HepG2 (cell line): ENCODE measurements around the gene SNX10. TPM values are rescaled to one million over a fixed set of nuclear protein-coding genes. Genes with fewer than 3 reads are reported as not detected.

ENCODE experiments used
- ADNP ChIP-seq: sonication (generic); formaldehyde crosslinking; IDR thresholded peaks from 2 replicates; pipeline ENCODE4 v1.4.0; 2020; ENCODE audit warnings: missing genetic modification reagents
- DRAP1 ChIP-seq: IDR thresholded peaks from 2 replicates; pipeline ENCODE4 v1.6.1; 2016; ENCODE audit warnings: missing genetic modification reagents, missing compliant biosample characterization
- FOXA1 ChIP-seq, 2 experiments: fragments of 450-650 bp in 1 of 2; sonication (generic) in 1 of 2; formaldehyde crosslinking in 1 of 2; IDR thresholded peaks; 2 replicates each; pipeline versions ENCODE4 v1.4.0 to v1.6.1; 2016 to 2020; ENCODE audit warnings: missing genetic modification reagents in 1 of 2
- FOXK1 ChIP-seq: sonication (generic); formaldehyde crosslinking; IDR thresholded peaks from 2 replicates; pipeline ENCODE4 v1.4.0; 2020; ENCODE audit warnings: low read depth, missing genetic modification reagents, borderline replicate concordance
- HDAC1 ChIP-seq: sonication (generic); formaldehyde crosslinking; IDR thresholded peaks from 2 replicates; pipeline ENCODE4 v1.5.1; 2020; ENCODE audit warnings: mild to moderate bottlenecking, missing genetic modification reagents
- HOMEZ ChIP-seq: IDR thresholded peaks from 2 replicates; pipeline ENCODE4 v1.6.1; 2016; ENCODE audit warnings: low read depth
- IRX3 ChIP-seq: sonication (generic); formaldehyde crosslinking; IDR thresholded peaks from 2 replicates; pipeline ENCODE4 v1.8.1; 2023; ENCODE audit warnings: mild to moderate bottlenecking, low read depth, missing genetic modification reagents, borderline replicate concordance
- POGZ ChIP-seq: sonication (generic); formaldehyde crosslinking; IDR thresholded peaks from 2 replicates; pipeline ENCODE4 v1.4.0; 2020; ENCODE audit warnings: mild to moderate bottlenecking, missing genetic modification reagents
- SMAD3 ChIP-seq: sonication (generic); formaldehyde crosslinking; IDR thresholded peaks from 2 replicates; pipeline ENCODE4 v1.4.0; 2020; ENCODE audit warnings: missing genetic modification reagents
- ZNF543 ChIP-seq: sonication (generic); formaldehyde crosslinking; IDR thresholded peaks from 2 replicates; pipeline ENCODE4 v1.4.0; 2020; ENCODE audit warnings: mild to moderate bottlenecking, missing genetic modification reagents
- ZNF547 ChIP-seq: sonication (generic); formaldehyde crosslinking; IDR thresholded peaks from 2 replicates; pipeline ENCODE4 v1.5.1; 2020; ENCODE audit warnings: mild to moderate bottlenecking, missing genetic modification reagents
- ZNF784 ChIP-seq: sonication (generic); formaldehyde crosslinking; IDR thresholded peaks from 2 replicates; pipeline ENCODE4 v1.5.1; 2020; ENCODE audit warnings: missing genetic modification reagents, mild to moderate bottlenecking, borderline replicate concordance
- polyA plus RNA-seq, 8 experiments: library from polyadenylated mRNA; depleted of rRNA in 3 of 8; stranded (reverse) in 7 of 8; unstranded in 1 of 8; fragments of >200 nt; fragmentation: Illumina TruSeq in 4 of 8; extraction: Trizol in 4 of 8; gene quantifications; 2 replicates each; pipeline versions ENCODE4 v1.2.1 to v1.2.3, GENCODE V29; 2011 to 2016; ENCODE audit warnings: low read depth in 4 of 8, missing spikeins in 1 of 8, mixed read lengths in 1 of 8; ENCODE audit not compliant: insufficient read depth in 1 of 8
- total RNA-seq, 5 experiments: library from RNA; depleted of rRNA; stranded (reverse); fragments of >200 nt; fragmentation: Illumina TruSeq; extraction: Trizol; gene quantifications; 2 replicates each; pipeline ENCODE4 v1.2.3, GENCODE V29; 2016; ENCODE audit warnings: low read depth in 1 of 5
- TF ChIP-seq, protein P1 (sequence below): sonication (generic); formaldehyde crosslinking; IDR thresholded peaks from 2 replicates; pipeline ENCODE4 v1.8.0; 2022; ENCODE audit warnings: missing genetic modification reagents, mild to moderate bottlenecking, moderate library complexity, borderline replicate concordance
- TF ChIP-seq, protein P2 (sequence below): IDR thresholded peaks from 2 replicates; pipeline ENCODE4 v1.4.0; 2020; ENCODE audit warnings: mild to moderate bottlenecking, missing genetic modification reagents
- TF ChIP-seq, protein P3 (sequence below): IDR thresholded peaks from 2 replicates; pipeline ENCODE4 v1.6.1; 2012; ENCODE audit warnings: inconsistent platforms

Gene SNX10
- total and polyA plus RNA-seq, 2 of the 13 experiments (the other 11 are each of a cell fraction or from before 2014, with no cell fraction given): 26.0 to 27.6 TPM

DNA sequence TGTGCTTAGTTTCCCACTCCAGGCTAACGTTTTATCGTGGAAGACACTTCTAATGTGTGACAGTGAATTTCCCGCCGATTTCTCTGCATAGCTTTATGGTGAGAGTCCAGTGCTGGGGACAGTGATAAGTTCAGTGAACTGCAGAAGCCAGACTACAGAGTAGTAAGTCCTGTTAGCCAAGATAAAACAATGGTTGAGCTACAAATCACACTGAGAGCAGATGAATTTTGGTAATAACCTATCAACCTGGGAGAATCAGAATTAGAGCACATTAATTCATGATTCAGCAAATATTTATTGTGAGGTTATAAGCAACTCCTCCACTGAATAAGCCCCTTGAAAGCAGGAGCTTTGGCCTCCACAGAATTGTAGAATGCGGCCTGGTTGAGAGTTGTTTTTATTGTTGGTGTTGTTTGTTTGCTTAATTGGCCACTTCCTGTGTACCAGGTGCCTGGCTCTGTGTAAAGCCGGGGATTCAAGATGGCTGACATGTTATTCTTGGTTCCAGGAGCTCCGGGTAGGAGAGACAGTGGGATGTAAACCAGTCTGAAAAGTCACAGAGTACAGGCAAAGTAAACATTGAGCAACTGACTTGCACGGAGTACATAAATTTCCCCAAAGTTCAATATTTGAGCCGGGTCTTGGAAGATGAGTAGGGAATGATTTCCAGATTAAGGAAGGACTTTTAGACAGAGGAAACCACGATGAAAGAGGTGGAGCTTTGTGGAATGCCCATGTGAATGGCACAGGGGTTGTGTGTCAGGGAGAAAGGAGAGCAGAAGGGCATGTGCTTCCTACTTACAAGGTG, 112.7 kb downstream of the SNX10 start (continued):
- 0 out of 2 replicates have a peak, but pooled peaks have one; percentile 32 for TF ChIP-seq HOMEZ
- TF ChIP-seq, protein P1, sequence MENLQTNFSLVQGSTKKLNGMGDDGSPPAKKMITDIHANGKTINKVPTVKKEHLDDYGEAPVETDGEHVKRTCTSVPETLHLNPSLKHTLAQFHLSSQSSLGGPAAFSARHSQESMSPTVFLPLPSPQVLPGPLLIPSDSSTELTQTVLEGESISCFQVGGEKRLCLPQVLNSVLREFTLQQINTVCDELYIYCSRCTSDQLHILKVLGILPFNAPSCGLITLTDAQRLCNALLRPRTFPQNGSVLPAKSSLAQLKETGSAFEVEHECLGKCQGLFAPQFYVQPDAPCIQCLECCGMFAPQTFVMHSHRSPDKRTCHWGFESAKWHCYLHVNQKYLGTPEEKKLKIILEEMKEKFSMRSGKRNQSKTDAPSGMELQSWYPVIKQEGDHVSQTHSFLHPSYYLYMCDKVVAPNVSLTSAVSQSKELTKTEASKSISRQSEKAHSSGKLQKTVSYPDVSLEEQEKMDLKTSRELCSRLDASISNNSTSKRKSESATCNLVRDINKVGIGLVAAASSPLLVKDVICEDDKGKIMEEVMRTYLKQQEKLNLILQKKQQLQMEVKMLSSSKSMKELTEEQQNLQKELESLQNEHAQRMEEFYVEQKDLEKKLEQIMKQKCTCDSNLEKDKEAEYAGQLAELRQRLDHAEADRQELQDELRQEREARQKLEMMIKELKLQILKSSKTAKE (CRISPR knock-in tag): no peak
- no peak for TF ChIP-seq DRAP1 (CRISPR knock-in tag)
- TF ChIP-seq SMAD3 (CRISPR knock-in tag): no peak
- TF ChIP-seq, protein P2, sequence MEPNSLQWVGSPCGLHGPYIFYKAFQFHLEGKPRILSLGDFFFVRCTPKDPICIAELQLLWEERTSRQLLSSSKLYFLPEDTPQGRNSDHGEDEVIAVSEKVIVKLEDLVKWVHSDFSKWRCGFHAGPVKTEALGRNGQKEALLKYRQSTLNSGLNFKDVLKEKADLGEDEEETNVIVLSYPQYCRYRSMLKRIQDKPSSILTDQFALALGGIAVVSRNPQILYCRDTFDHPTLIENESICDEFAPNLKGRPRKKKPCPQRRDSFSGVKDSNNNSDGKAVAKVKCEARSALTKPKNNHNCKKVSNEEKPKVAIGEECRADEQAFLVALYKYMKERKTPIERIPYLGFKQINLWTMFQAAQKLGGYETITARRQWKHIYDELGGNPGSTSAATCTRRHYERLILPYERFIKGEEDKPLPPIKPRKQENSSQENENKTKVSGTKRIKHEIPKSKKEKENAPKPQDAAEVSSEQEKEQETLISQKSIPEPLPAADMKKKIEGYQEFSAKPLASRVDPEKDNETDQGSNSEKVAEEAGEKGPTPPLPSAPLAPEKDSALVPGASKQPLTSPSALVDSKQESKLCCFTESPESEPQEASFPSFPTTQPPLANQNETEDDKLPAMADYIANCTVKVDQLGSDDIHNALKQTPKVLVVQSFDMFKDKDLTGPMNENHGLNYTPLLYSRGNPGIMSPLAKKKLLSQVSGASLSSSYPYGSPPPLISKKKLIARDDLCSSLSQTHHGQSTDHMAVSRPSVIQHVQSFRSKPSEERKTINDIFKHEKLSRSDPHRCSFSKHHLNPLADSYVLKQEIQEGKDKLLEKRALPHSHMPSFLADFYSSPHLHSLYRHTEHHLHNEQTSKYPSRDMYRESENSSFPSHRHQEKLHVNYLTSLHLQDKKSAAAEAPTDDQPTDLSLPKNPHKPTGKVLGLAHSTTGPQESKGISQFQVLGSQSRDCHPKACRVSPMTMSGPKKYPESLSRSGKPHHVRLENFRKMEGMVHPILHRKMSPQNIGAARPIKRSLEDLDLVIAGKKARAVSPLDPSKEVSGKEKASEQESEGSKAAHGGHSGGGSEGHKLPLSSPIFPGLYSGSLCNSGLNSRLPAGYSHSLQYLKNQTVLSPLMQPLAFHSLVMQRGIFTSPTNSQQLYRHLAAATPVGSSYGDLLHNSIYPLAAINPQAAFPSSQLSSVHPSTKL (CRISPR knock-in tag): peak; percentile 75
- TF ChIP-seq FOXA1 (IDR thresholded peaks at IDR 0.05): no peak
- TF ChIP-seq FOXA1 (CRISPR knock-in tag; IDR thresholded peaks at IDR 0.05): 0 out of 2 replicates have a peak, but pooled peaks have one; percentile 50
- no peak for TF ChIP-seq ZNF543
- peak; percentile 22; the same call in 1 of the 2 replicates for TF ChIP-seq FOXK1 (CRISPR knock-in tag)
- 0 out of 2 replicates have a peak, but pooled peaks have one; percentile 25 for TF ChIP-seq ZNF784 (CRISPR knock-in tag)
- TF ChIP-seq IRX3 (CRISPR knock-in tag): no peak
- no peak for TF ChIP-seq ADNP (CRISPR knock-in tag)
- TF ChIP-seq POGZ (CRISPR knock-in tag): peak; percentile 57; the same call in 1 of the 2 replicates
- 0 out of 2 replicates have a peak, but pooled peaks have one; percentile 40 for TF ChIP-seq ZNF547 (CRISPR knock-in tag)
- TF ChIP-seq, protein P3, sequence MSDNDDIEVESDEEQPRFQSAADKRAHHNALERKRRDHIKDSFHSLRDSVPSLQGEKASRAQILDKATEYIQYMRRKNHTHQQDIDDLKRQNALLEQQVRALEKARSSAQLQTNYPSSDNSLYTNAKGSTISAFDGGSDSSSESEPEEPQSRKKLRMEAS: no peak
- TF ChIP-seq HDAC1 (CRISPR knock-in tag): 0 out of 2 replicates have a peak, but pooled peaks have one; percentile 15
- TF ChIP-seq, all 625 proteins: peak for 33
